ENCODE measurements around the gene ASH1L.
"Not testable (repeated sequence)": the region's sequence is repeated elsewhere in the genome, so short reads cannot be mapped to it uniquely, and the experiment has no call there.

The ASH1L gene

DNA sequence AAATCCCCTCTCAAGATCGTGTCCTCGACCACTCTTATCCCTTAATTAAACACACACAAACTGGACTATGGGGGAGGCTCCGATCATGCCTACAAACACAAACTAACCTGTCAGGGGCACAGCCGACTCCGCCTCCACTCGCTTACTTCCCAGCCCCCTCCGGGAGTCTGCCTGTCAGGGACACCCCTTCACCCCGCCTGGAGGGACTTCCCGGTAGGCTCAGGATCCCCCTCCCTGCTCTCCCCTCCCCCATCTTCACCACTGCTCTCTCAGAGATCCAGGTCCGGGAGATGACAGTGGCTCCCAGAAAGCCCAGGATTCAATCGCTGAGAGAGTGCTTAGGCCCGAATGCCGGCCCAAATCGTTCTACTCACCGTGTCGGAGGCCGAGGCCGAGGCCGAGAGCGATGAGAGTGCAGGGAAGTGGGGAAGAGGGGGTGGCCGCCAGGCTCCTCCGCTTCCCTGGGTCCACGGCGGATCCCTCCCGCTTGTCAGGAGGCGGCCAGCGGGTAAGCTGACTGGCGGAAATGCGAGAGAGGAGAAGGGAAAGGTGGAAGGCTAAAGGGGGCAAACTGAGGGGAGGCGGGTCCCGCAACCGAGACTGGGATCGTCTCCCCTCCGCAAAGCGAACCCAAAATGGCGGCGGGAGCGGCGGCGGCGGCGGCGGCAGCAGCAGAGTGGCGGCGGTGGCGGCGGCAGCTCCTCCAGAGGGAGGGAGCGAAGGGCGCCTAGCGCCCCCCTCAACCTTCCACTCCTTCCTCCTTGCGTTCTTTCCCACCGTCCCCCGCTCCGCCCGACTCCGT, 623 bp downstream of the ASH1L start:
- peak; percentile 42 for DNase-seq (ENCODE audit: low spot score)

DNA sequence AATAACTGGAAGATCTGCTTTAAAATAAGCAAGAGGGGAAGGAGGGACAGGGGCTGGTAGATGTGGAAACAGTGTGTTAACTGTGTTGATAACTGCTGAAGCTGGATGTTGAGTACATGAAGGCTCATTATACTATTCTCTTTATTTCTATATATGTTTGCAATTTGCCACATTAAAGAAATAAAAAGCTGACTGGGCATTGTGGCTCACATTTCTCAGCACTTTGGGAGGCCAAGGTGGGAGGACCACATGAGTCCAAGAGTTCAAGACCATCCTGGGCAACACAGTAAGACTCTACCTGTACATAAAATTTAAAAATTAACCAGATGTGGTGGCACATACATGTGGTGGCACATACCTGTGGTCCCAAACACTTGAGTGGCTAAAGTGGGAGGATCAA, 6.7 kb downstream of the ASH1L start:
- no peak for DNase-seq (ENCODE audit: low spot score)

- DNase-seq (ENCODE audit: low spot score): no peak
Observed at GRCh38 chr1:155553349-155553748, 9.3 kb downstream of the ASH1L start.

GRCh38 chr1:155548706-155549105, 13.9 kb downstream of the ASH1L start:
- no peak for DNase-seq (ENCODE audit: low spot score)

DNA sequence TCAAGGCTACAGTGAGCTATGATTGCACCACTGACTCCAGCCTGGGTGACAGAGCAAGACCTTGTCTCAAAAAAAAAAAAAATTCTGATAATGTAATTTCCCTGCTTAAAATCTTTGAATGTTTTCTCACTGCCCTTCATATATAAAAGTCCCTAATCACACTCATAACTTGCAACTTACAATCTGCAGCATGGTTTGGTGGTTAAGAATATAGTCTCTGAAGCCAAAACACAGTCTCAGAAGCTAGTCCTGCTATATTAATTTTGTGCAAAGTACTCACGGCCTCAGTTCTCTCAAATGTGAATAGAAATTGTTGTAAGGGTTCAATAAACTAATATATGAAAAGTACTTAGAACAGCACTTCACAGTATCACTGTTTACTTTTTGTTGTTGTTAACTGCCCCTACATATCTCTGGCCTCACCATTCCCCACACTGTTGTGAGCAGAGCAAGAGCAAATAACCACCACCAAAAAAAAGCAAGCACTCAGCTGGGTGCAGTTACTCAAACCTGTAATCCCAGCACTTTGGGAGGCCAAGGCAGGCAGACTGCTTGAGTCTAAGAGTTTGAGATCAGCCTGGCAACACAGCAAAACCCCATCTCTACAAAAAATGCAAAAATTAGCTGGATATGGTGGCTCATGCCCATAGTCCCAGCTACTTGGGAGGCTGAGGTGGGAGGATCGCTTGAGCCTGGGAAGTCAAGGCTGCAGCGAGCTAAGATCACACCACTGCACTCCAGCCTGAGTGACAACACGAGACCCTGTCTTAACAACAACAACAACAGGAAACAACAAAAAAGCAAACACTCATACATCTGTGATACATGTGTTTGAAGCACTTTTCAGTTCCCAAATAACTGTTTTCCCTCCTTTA, 22.4 kb downstream of the ASH1L start:
- DNase-seq (ENCODE audit: low spot score): no peak

DNA sequence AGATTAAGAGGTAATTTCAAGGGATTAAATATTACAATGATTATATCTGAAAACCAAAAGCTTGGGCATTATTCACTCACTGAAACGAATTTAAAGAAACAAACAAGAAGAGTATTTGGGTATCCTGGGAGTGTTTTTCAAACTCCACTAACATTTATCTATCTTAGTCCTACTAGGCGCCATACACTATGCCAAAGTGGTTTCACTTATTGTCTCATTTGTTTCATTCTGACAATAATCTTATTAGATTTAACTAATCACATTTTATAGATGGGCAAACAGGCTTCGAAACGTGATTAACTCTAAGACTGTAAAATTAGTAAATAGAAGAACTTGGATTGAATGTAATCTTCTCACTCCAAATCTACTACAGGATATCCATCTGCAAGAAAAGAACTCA, 25.4 kb downstream of the ASH1L start:
- DNase-seq (ENCODE audit: low spot score): no peak

DNA sequence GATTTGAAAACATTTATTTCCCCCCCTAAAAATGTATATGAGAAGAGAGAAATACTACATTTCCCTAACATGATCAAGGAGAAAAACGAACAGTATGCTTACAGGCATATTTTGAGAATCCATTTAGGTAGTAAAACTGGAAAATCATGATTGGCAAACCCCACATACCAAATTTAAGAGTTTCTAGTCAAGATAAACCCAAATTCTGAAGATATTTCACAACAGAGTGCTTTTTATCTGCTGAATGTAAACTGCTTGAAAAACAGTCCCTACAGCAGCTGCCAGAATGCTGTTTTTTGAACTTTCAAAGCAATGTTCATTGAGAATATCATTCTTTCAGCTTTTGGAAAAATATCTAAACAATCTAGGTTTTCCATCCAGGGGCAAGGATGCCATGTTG, 31.0 kb downstream of the ASH1L start:
- no peak for DNase-seq (ENCODE audit: low spot score)

DNA sequence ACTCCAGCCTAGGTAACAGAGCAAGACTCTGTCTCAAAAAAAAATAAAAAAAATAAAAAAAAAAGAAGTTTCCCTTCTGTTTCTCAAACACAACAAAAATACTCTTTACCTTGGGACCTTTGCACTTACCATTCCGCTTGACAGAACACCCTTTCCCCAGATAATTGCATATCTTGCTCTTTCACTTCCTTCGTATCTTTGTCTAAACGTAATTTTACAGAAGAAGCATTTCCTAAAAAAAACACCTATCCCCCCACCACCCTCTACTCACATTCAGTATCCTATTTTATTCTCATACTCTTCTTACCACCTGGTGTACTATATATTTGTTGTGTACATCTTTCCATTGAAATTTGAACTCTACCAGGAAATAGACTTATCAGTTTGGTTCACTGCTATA, 32.7 kb downstream of the ASH1L start:
- DNase-seq (ENCODE audit: low spot score): no peak

- no peak for DNase-seq (ENCODE audit: low spot score)
Observed at GRCh38 chr1:155529109-155529508, 33.5 kb downstream of the ASH1L start.

DNA sequence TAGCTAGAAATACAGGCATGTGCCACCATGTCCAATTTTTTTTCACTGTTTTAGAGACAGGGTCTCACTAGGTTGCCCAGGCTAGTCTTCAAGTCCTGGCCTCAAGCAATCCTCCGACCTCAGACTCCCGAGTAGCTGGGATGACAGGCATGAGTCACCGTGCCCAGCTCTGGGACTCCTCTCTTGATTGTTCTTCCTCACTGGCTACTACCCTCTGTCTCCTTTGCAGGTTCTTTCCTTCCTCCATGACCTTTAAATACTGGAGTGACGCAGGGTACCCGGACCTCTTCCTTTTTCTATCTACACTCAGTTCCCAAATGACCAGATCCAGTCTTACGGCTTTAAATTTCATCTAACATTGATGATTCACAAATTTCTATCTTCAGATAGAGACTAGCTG, 34.9 kb downstream of the ASH1L start:
- DNase-seq (ENCODE audit: low spot score): no peak

DNA sequence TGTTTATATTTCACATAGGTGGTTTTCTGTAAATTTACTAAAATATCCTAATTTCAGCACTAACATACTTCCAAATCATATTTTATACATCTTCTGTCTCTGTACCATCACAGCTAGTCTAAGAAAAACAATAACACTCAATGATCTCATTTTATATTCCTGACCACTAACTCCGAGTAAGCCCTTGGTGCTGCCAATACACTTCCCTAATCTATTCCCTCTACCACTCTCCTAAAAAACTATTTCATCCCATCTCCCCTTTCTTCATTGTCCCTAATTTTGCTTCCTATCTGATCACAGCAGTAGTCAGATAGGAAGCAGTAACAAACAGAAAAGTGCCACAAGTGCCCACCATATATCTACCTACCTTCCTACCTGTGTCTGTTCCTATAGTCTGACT, 36.2 kb downstream of the ASH1L start:
- no peak for DNase-seq (ENCODE audit: low spot score)

DNA sequence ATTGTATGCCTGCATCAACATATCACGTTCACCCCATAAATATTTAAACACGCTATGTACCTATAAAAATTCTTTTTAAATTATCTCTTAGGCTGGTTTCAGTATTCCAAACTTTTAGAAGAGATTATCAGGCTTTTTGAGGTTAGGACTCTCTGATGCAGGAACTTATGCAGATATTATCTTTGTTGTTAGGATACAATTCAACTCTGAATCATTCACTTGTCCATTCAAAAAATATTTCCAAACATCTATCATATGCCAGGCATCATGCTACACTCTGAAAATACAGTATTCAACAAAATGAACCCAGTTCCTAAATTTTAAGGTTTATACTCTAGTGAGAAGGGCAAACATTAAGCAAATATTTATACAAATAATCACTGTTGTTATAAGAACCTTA, 40.5 kb downstream of the ASH1L start:
- DNase-seq (ENCODE audit: low spot score): no peak

DNA sequence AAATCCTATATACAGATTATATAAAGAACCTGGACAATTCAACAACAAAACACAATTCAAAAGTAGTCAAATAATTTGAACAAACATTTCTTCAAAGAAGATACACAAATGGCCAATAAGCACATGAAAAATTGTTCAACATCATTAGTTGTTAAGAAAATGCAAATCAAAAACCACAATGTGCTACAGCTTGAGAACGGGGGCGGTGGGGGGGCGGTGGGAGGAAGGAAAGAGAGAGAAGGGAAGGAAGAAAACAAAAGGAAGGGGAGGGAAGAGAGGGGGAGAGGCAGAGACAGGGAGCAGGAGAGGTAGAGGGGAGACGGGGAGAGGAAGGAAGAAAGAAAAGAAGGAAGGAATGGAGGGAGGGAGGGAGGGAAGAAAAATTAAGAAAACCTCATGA, 44.1 kb downstream of the ASH1L start:
- no peak for DNase-seq (ENCODE audit: low spot score)

GRCh38 chr1:155514582-155515187, 47.9 kb downstream of the ASH1L start:
- no peak for DNase-seq (ENCODE audit: low spot score)

DNA sequence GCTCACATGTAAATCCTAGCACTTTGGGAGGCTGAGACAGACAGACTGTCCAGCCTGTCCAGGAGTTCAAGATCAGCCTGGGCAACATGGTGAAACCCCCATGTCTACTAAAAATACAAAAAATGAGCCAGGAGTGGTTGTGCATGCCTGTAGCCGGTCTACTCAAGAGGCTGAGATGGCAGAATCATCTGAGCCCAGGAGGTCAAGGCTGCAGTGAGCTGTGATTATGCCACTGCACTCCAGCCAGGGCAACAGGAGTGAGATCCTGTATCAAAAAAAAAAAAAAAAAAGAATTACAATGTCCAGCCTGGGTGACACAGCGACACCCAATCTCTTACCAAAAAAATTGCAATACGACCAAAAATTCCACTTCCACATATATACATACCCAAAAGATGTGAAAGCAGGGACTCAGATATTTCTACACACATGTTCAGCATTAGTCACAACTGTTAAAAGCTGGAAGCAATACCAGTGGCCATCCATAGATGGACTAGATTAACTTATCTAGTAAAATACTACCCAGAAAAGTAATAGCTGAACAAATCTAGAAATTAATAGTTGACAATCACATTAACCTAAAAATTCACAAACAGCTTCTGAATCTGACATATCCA, 49.2 kb downstream of the ASH1L start:
- DNase-seq (ENCODE audit: low spot score): no peak

- DNase-seq (ENCODE audit: low spot score): not testable (repeated sequence)
Observed at GRCh38 chr1:155511385-155511784, 51.2 kb downstream of the ASH1L start.

DNA sequence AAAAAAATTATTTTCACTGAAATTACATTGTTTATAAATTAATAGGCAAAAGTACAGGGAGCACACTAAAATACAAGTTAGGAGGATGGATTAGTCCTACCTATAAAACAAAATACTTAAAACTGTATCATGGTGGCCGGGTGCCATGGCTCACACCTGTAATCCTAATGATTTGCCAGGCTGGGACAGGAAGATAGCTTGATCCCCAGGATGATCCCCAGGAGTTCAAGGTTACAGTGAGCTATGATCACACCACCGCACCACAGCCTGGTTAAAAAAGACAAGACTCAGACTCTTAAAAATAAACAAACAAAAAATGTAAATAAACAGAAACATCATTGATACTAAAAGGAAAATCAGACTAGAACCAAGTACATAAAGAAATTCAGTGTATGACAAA, 53.5 kb downstream of the ASH1L start:
- no peak for DNase-seq (ENCODE audit: low spot score)

- DNase-seq (ENCODE audit: low spot score): no peak
Observed at GRCh38 chr1:155507945-155508344, 54.7 kb downstream of the ASH1L start.

DNA sequence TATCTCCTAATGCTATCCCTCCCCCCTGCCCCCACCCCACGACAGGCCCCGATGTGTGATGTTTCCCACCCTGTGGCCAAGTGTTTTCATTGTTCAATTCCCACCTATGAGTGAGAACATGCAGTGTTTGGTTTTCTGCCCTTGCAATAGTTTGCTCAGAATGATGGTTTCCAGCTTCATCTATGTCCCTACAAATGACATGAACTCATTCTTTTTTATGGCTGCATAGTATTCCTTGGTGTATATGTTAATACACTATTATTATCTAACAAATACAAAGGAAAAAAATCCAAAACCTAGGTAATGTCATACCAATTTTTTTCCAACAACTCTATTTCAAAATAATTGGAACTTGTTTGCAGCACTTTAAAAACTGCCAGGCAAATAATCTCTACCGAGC, 56.6 kb downstream of the ASH1L start:
- not testable (repeated sequence) for DNase-seq (ENCODE audit: low spot score)

- no peak for DNase-seq (ENCODE audit: low spot score)
Observed at GRCh38 chr1:155504207-155504606, 58.4 kb downstream of the ASH1L start.

- DNase-seq (ENCODE audit: low spot score): peak; percentile 43
Observed at GRCh38 chr1:155499953-155500639, 62.5 kb downstream of the ASH1L start.

GRCh38 chr1:155499263-155499662, 63.3 kb downstream of the ASH1L start:
- DNase-seq (ENCODE audit: low spot score): no peak

Data from LoVo (cell line).